HEK293T (cell line): ENCODE results near the gene DEGS1.

Experiments
- BHLHE40 ChIP-seq: fragments of 450-650 bp; IDR thresholded peaks from 2 replicates; pipeline ENCODE4 v1.6.1; 2016; ENCODE audit warnings: mild to moderate bottlenecking, moderate library complexity, borderline replicate concordance
- CTBP1 ChIP-seq: fragments of 450-650 bp; IDR thresholded peaks from 2 replicates; pipeline ENCODE4 v1.6.1; 2016; ENCODE audit warnings: borderline replicate concordance
- FOXK2 ChIP-seq: fragments of 450-650 bp; IDR thresholded peaks from 2 replicates; pipeline ENCODE4 v1.6.1; 2016; ENCODE audit warnings: mild to moderate bottlenecking
- FOXM1 ChIP-seq: fragments of 450-650 bp; IDR thresholded peaks from 2 replicates; pipeline ENCODE4 v1.6.1; 2017; ENCODE audit warnings: mild to moderate bottlenecking, borderline replicate concordance
- NFRKB ChIP-seq: fragments of 450-650 bp; IDR thresholded peaks from 2 replicates; pipeline ENCODE4 v1.6.1; 2016; ENCODE audit warnings: mild to moderate bottlenecking, moderate library complexity
- SP1 ChIP-seq: fragments of 450-650 bp; IDR thresholded peaks from 2 replicates; pipeline ENCODE4 v1.6.1; 2017
- TARDBP ChIP-seq: fragments of 450-650 bp; IDR thresholded peaks from 2 replicates; pipeline ENCODE4 v1.6.1; 2016
- TF ChIP-seq, protein P1 (sequence below): fragments of 450-650 bp; IDR thresholded peaks from 2 replicates; pipeline ENCODE4 v1.6.1; 2016

DNA sequence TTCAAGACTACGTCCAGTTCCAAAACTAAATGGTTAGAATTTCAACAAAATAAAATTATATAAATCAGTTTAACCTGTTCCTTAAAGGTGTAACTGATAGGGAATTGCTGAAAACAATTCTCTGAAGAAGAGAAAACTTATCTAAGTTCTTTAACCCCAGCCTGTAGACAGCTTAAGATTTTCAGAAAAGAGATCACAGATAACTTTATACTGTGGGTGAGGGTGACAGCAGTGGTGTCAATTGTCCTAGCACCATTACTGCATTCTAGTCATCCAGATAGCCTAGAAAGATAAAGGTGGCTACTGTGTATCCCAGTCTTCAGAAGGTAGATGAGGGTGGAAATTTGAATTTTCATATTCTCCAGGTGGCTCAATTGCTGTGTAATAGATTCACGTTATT is 19.7 kb upstream of the DEGS1 start:
- TF ChIP-seq TARDBP (no peak), FOXK2 (no peak), FOXM1 (no peak), CTBP1 (no peak), NFRKB (no peak), BHLHE40 (no peak), SP1 (no peak)
- TF ChIP-seq, protein P1, sequence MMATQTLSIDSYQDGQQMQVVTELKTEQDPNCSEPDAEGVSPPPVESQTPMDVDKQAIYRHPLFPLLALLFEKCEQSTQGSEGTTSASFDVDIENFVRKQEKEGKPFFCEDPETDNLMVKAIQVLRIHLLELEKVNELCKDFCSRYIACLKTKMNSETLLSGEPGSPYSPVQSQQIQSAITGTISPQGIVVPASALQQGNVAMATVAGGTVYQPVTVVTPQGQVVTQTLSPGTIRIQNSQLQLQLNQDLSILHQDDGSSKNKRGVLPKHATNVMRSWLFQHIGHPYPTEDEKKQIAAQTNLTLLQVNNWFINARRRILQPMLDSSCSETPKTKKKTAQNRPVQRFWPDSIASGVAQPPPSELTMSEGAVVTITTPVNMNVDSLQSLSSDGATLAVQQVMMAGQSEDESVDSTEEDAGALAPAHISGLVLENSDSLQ: no peak
